CD4-positive, CD25-positive, alpha-beta regulatory T cell (primary cell): ENCODE measurements around the gene MAPK4. TPM values are rescaled to one million over a fixed set of nuclear protein-coding genes. Genes with fewer than 3 reads are reported as not detected.
A peak's percentile ranks its signal among the peaks of the same experiment; 100 is the strongest.
"Not testable (repeated sequence)": the region's sequence is repeated elsewhere in the genome, so short reads cannot be mapped to it uniquely, and the experiment has no call there.

ENCODE experiments used
- ATAC-seq, 2 donors: fragments of 150-1000 bp; cut with Tn5 transposase; one replicate each; pipeline ENCODE4 v1.10.0; 2021; ENCODE audit warnings: low read depth in 2 of 2, moderate number of reproducible peaks in 2 of 2, moderate library complexity in 1 of 2
- DNase-seq, 3 donors: peaks; one replicate each; pipeline versions ENCODE4 v3.0.0 to v3.0.0-alpha.2; 2012 to 2022; ENCODE audit warnings: mixed read lengths in 1 of 3
- H3K27ac ChIP-seq: one replicate; pipeline ENCODE4 v1.7.0; 2013; ENCODE audit warnings: mild to moderate bottlenecking, low read length; ENCODE audit not compliant: insufficient read depth, poor library complexity, severe bottlenecking
- H3K27me3 ChIP-seq: one replicate; pipeline ENCODE4 v1.7.0; 2013; ENCODE audit warnings: low read length; ENCODE audit not compliant: control insufficient read depth, insufficient read depth
- H3K36me3 ChIP-seq: one replicate; pipeline ENCODE4 v1.7.0; 2013; ENCODE audit warnings: mild to moderate bottlenecking, low read length, moderate library complexity; ENCODE audit not compliant: control insufficient read depth, insufficient read depth
- H3K4me1 ChIP-seq: 2 replicates; pipeline ENCODE4 v1.7.0; 2013; ENCODE audit warnings: mild to moderate bottlenecking, low read length; ENCODE audit not compliant: insufficient read depth, control insufficient read depth, poor library complexity, severe bottlenecking
- H3K4me3 ChIP-seq: one replicate; pipeline ENCODE4 v1.7.0; 2013; ENCODE audit warnings: low read depth, mild to moderate bottlenecking, low read length, moderate library complexity
- H3K9me3 ChIP-seq, 2 experiments: 1 replicate in 1 of 2; 2 replicates in 1 of 2; pipeline ENCODE4 v1.7.0; 2013; ENCODE audit warnings: low read length in 2 of 2, mild to moderate bottlenecking in 1 of 2, moderate library complexity in 1 of 2; ENCODE audit not compliant: control insufficient read depth in 2 of 2
- H3K27ac Mint-ChIP-seq, 3 donors: one replicate each; pipeline ENCODE4 v1.8.0; 2020 to 2022; ENCODE audit warnings: mild to moderate bottlenecking in 3 of 3, mixed read lengths in 3 of 3, moderate library complexity in 2 of 3
- H3K27me3 Mint-ChIP-seq: one replicate; pipeline ENCODE4 v1.8.0; 2022; ENCODE audit warnings: mild to moderate bottlenecking, mixed read lengths
- H3K36me3 Mint-ChIP-seq: one replicate; pipeline ENCODE4 v1.8.0; 2020; ENCODE audit warnings: mixed read lengths
- H3K4me1 Mint-ChIP-seq, 4 donors: one replicate each; pipeline ENCODE4 v1.8.0; 2020 to 2022; ENCODE audit warnings: mixed read lengths in 4 of 4, mild to moderate bottlenecking in 1 of 4
- H3K4me3 Mint-ChIP-seq, 4 donors: one replicate each; pipeline ENCODE4 v1.8.0; 2020 to 2022; ENCODE audit warnings: mild to moderate bottlenecking in 4 of 4, mixed read lengths in 4 of 4, moderate library complexity in 3 of 4
- H3K9me3 Mint-ChIP-seq, 7 donors: one replicate each; pipeline ENCODE4 v1.8.0; 2020 to 2022; ENCODE audit warnings: mixed read lengths in 7 of 7, mild to moderate bottlenecking in 3 of 7, moderate library complexity in 2 of 7
- polyA plus RNA-seq, 4 donors: library from polyadenylated mRNA; unstranded; fragments of 300-500 nt; fragmentation: Illumina TruSeq; gene quantifications; one replicate each; pipeline ENCODE4 v1.2.3, GENCODE V29; 2021
- total RNA-seq: library from RNA; stranded (reverse); gene quantifications from one replicate; pipeline ENCODE4 v1.2.3, GENCODE V29; 2022

MAPK4 gene
- not detected for total RNA-seq
- not detected for polyA plus RNA-seq

GRCh38 chr18:50559752-50560680 lies at the start of gene MAPK4:
Gene MAPK4, plus strand, starts transcription at chr18:50560087. Its CDS starts 103,872 bp downstream, at chr18:50663959.
- H3K36me3 Mint-ChIP-seq = peaks cover 4% of the 10 kb centered on the region
- Histone ChIP-seq H3K4me3 (no peak within 1 kb of the TSS), H3K36me3 (no peaks in the 10 kb centered on the region), H3K4me1 (peaks cover 13% of the 10 kb centered on the region), H3K9me3 (peaks cover 4 to 6% of the 10 kb centered on the region in 2 experiments), H3K27ac (no peak within 1 kb of the TSS), H3K27me3 (peaks cover 43% of the 10 kb centered on the region)
- peaks cover 0 to 12% (median 3%) of the 10 kb centered on the region in 4 donors for H3K4me1 Mint-ChIP-seq
- ATAC-seq (peak in 1 of 2 donors; percentile 37), DNase-seq (no peak)
- peak within 1 kb of the TSS in 3 of 4 donors; percentile 18 to 73 (median 61) for H3K4me3 Mint-ChIP-seq
- H3K27me3 Mint-ChIP-seq = peaks cover 70% of the 10 kb centered on the region
- no peak within 1 kb of the TSS for H3K27ac Mint-ChIP-seq
- peaks cover 0 to 12% (median 4%) of the 10 kb centered on the region in 7 donors for H3K9me3 Mint-ChIP-seq

GRCh38 chr18:50517277-50517676 lies 42.6 kb upstream of the MAPK4 start:
- H3K27ac Mint-ChIP-seq, H3K4me3 ChIP-seq, H3K4me1 ChIP-seq, DNase-seq, H3K9me3 ChIP-seq, ATAC-seq, H3K36me3 ChIP-seq, H3K4me1 Mint-ChIP-seq, H3K36me3 Mint-ChIP-seq, H3K27ac ChIP-seq, H3K4me3 Mint-ChIP-seq, H3K9me3 Mint-ChIP-seq, H3K27me3 ChIP-seq: not testable (repeated sequence)
- peaks cover 13% of the 10 kb centered on the region for H3K27me3 Mint-ChIP-seq

- Histone ChIP-seq H3K27me3 (no peaks in the 10 kb centered on the region), H3K4me1 (no peaks in the 10 kb centered on the region), H3K4me3 (no peak overlapping the region), H3K9me3 (no peaks in the 10 kb centered on the region), H3K27ac (no peak overlapping the region), H3K36me3 (no peaks in the 10 kb centered on the region)
- no peak for DNase-seq
- Mint-ChIP-seq H3K27me3 (peaks cover 13% of the 10 kb centered on the region), H3K4me1 (no peaks in the 10 kb centered on the region), H3K27ac (no peak overlapping the region), H3K9me3 (peaks cover 0 to 2% (median 0%) of the 10 kb centered on the region in 7 donors), H3K36me3 (no peaks in the 10 kb centered on the region), H3K4me3 (no peak overlapping the region)
- no peak for ATAC-seq
Measured at GRCh38 chr18:50518787-50519546, 40.9 kb upstream of the MAPK4 start.

GRCh38 chr18:50523165-50523564 lies 36.7 kb upstream of the MAPK4 start:
- DNase-seq = no peak
- Histone ChIP-seq H3K4me3 (no peak overlapping the region), H3K9me3 (no peaks in the 10 kb centered on the region), H3K36me3 (no peaks in the 10 kb centered on the region), H3K27me3 (no peaks in the 10 kb centered on the region), H3K4me1 (no peaks in the 10 kb centered on the region), H3K27ac (no peak overlapping the region)
- H3K27ac Mint-ChIP-seq = no peak overlapping the region
- H3K9me3 Mint-ChIP-seq = peaks cover 0 to 7% (median 2%) of the 10 kb centered on the region in 7 donors
- no peaks in the 10 kb centered on the region for H3K4me1 Mint-ChIP-seq
- no peak for ATAC-seq
- H3K36me3 Mint-ChIP-seq = peaks cover 3% of the 10 kb centered on the region
- H3K4me3 Mint-ChIP-seq = no peak overlapping the region
- H3K27me3 Mint-ChIP-seq = no peaks in the 10 kb centered on the region

GRCh38 chr18:50527636-50528307 lies 32.1 kb upstream of the MAPK4 start:
- H3K4me3 Mint-ChIP-seq = no peak overlapping the region
- peaks cover 2 to 16% (median 10%) of the 10 kb centered on the region in 7 donors for H3K9me3 Mint-ChIP-seq
- no peaks in the 10 kb centered on the region for H3K4me1 Mint-ChIP-seq

GRCh38 chr18:50528806-50529205 lies 31.1 kb upstream of the MAPK4 start:
- no peaks in the 10 kb centered on the region for H3K27me3 ChIP-seq
- no peak overlapping the region for H3K27ac Mint-ChIP-seq
- peaks cover 10% of the 10 kb centered on the region for H3K27me3 Mint-ChIP-seq
- H3K4me1 ChIP-seq = no peaks in the 10 kb centered on the region
- no peak for DNase-seq
- peaks cover 4 to 22% of the 10 kb centered on the region in 2 experiments for H3K9me3 ChIP-seq
- no peak overlapping the region for H3K4me3 Mint-ChIP-seq
- peaks cover 7 to 26% (median 16%) of the 10 kb centered on the region in 7 donors for H3K9me3 Mint-ChIP-seq
- H3K36me3 ChIP-seq = no peaks in the 10 kb centered on the region
- H3K4me3 ChIP-seq = no peak overlapping the region
- H3K36me3 Mint-ChIP-seq = peaks cover 8% of the 10 kb centered on the region
- no peaks in the 10 kb centered on the region for H3K4me1 Mint-ChIP-seq
- no peak for ATAC-seq
- no peak overlapping the region for H3K27ac ChIP-seq

More at GRCh38 chr18:50527636-50528307, 32.1 kb upstream of the MAPK4 start:
- Histone ChIP-seq H3K27ac (no peak overlapping the region), H3K4me3 (no peak overlapping the region), H3K27me3 (no peaks in the 10 kb centered on the region), H3K4me1 (no peaks in the 10 kb centered on the region), H3K9me3 (peaks cover 3 to 12% of the 10 kb centered on the region in 2 experiments), H3K36me3 (no peaks in the 10 kb centered on the region)
- Mint-ChIP-seq H3K27ac (no peak overlapping the region), H3K27me3 (peaks cover 5% of the 10 kb centered on the region), H3K36me3 (peaks cover 3% of the 10 kb centered on the region)
- DNase-seq (no peak), ATAC-seq (no peak)

GRCh38 chr18:50533822-50534221 lies 26.1 kb upstream of the MAPK4 start:
- not testable (repeated sequence) for H3K4me1 ChIP-seq, ATAC-seq, H3K27me3 ChIP-seq, DNase-seq, H3K4me1 Mint-ChIP-seq, H3K4me3 Mint-ChIP-seq, H3K27ac ChIP-seq, H3K36me3 Mint-ChIP-seq, H3K4me3 ChIP-seq, H3K27ac Mint-ChIP-seq, H3K36me3 ChIP-seq
- peaks cover 4 to 26% of the 10 kb centered on the region in 2 experiments for H3K9me3 ChIP-seq
- peaks cover 10% of the 10 kb centered on the region for H3K27me3 Mint-ChIP-seq
- H3K9me3 Mint-ChIP-seq = peaks cover 9 to 31% (median 17%) of the 10 kb centered on the region in 7 donors
